HS-27A (cell line): Measurements from ENCODE around the gene RFNG.

ENCODE experiments used
- DNase-seq: peaks from one replicate; pipeline ENCODE4 v3.0.0-alpha.2; 2012; ENCODE audit warnings: low read depth, missing footprints

Gene RFNG

GRCh38 chr17:82058230-82058854 is 6.7 kb upstream of the RFNG start:
- no peak for DNase-seq

GRCh38 chr17:82056729-82057621 is 5.4 kb upstream of the RFNG start:
- no peak for DNase-seq

GRCh38 chr17:82055965-82056728 is 4.5 kb upstream of the RFNG start:
- DNase-seq: no peak

- DNase-seq: no peak
These were observed 3.7 kb upstream of the RFNG start for GRCh38 chr17:82055023-82055964.

GRCh38 chr17:82054351-82055022 is 2.9 kb upstream of the RFNG start:
- DNase-seq: no peak

GRCh38 chr17:82053556-82054263 is 2.1 kb upstream of the RFNG start:
- no peak for DNase-seq

- no peak for DNase-seq
These were observed 1.5 kb upstream of the RFNG start for GRCh38 chr17:82053130-82053529.

- DNase-seq: no peak
These were observed 1.0 kb upstream of the RFNG start for GRCh38 chr17:82052638-82053059.

- DNase-seq: no peak
These were observed 610 bp downstream of the RFNG start for GRCh38 chr17:82050761-82051641.

- no peak for DNase-seq
These were observed 1.4 kb downstream of the RFNG start for GRCh38 chr17:82050152-82050760.

- DNase-seq: no peak
These were observed 2.1 kb downstream of the RFNG start for GRCh38 chr17:82049521-82049971.

GRCh38 chr17:82049106-82049505 is 2.5 kb downstream of the RFNG start:
- DNase-seq: no peak

GRCh38 chr17:82048571-82048971 is 3.0 kb downstream of the RFNG start:
- no peak for DNase-seq

GRCh38 chr17:82047914-82048570 is 3.6 kb downstream of the RFNG start:
- no peak for DNase-seq

GRCh38 chr17:82047379-82047778 is 4.2 kb downstream of the RFNG start:
- no peak for DNase-seq

- no peak for DNase-seq
These were observed 4.7 kb downstream of the RFNG start for GRCh38 chr17:82046903-82047302.

- DNase-seq: no peak
These were observed 5.6 kb downstream of the RFNG start for GRCh38 chr17:82045936-82046484.

- DNase-seq: no peak
These were observed 8.1 kb downstream of the RFNG start for GRCh38 chr17:82043507-82043906.
